Endothelial cell of umbilical vein (primary cell): ENCODE measurements around the gene DIAPH1. TPM values are rescaled to one million over a fixed set of nuclear protein-coding genes. Genes with fewer than 3 reads are reported as not detected.

Experiments used
- BruUV-seq: library from RNA; stranded (reverse); fragments of 400-500 nt; replicated peaks from 2 replicates; lab custom pipeline; 2021; lab: Mats Ljungman, UMichigan
- CTCF ChIA-PET: fragments of 300-600, 350-600 bp; sonication (Branson Sonifier 250); formaldehyde crosslinking; loops from one replicate; lab custom pipeline; 2021; ENCODE audit warnings: antibody characterized with exemption, inconsistent platforms; lab: Charles Lee
- POLR2A ChIA-PET: fragments of 300-600, 350-600 bp; sonication (Branson Sonifier 250); formaldehyde crosslinking; loops from one replicate; lab custom pipeline; 2021; ENCODE audit warnings: antibody characterized with exemption, inconsistent platforms; lab: Charles Lee
- DNase-seq: peaks from one replicate; pipeline ENCODE4 v3.0.0-alpha.2; 2011; ENCODE audit warnings: low read depth, low spot score
- FAIRE-seq: peaks from 2 replicates; lab custom pipeline; 2011; peaks lifted over from hg19 to GRCh38; lab: Jason Lieb, UNC
- H2AFZ ChIP-seq: 2 replicates; pipeline ENCODE4 v1.6.0; 2012; ENCODE audit warnings: low read depth, low read length, control low read depth, inconsistent platforms
- H3K27ac ChIP-seq: 2 replicates; pipeline ENCODE4 v1.5.1; 2011; ENCODE audit warnings: low read depth, mild to moderate bottlenecking, control low read depth, low read length, moderate library complexity; ENCODE audit not compliant: insufficient read depth
- H3K27me3 ChIP-seq, 2 experiments: 2 replicates each; pipeline versions ENCODE4 v1.6.0 to v1.6.1; 2011; ENCODE audit warnings: low read length in 2 of 2, mixed read lengths in 1 of 2; ENCODE audit not compliant: control insufficient read depth in 2 of 2, insufficient read depth in 2 of 2
- H3K36me3 ChIP-seq, 2 experiments: 2 replicates in 1 of 2; 3 replicates in 1 of 2; pipeline ENCODE4 v1.5.1; 2011; ENCODE audit warnings: low read length in 2 of 2, mild to moderate bottlenecking in 1 of 2, moderate library complexity in 1 of 2; ENCODE audit not compliant: control insufficient read depth in 2 of 2, insufficient read depth in 2 of 2; ENCODE audit errors: extremely low read depth in 1 of 2
- H3K4me1 ChIP-seq: 3 replicates; pipeline ENCODE4 v1.5.1; 2011; ENCODE audit warnings: mild to moderate bottlenecking, low read length; ENCODE audit not compliant: control insufficient read depth, insufficient read depth; ENCODE audit errors: extremely low read depth
- H3K4me2 ChIP-seq: 2 replicates; pipeline ENCODE4 v1.6.1; 2011; ENCODE audit warnings: low read length, control low read depth, mixed read lengths; ENCODE audit not compliant: insufficient read depth
- H3K4me3 ChIP-seq, 3 experiments: fragments of 200-600 bp in 1 of 3; sonication (generic), shearing (Covaris generic) in 1 of 3; replicated peaks in 1 of 3; 2 replicates each; pipeline ENCODE4 v1.5.1; 2011 to 2016; ENCODE audit warnings: control low read depth in 3 of 3, low read length in 3 of 3, mild to moderate bottlenecking in 2 of 3, inconsistent platforms in 1 of 3, low read depth in 1 of 3, moderate library complexity in 1 of 3; ENCODE audit not compliant: insufficient read depth in 1 of 3
- H3K79me2 ChIP-seq: 2 replicates; pipeline ENCODE4 v1.6.0; 2012; ENCODE audit warnings: low read length, inconsistent platforms; ENCODE audit not compliant: control insufficient read depth, insufficient read depth
- H3K9ac ChIP-seq: replicated peaks from 2 replicates; pipeline ENCODE3; 2011; ENCODE audit warnings: low read length, control low read depth; ENCODE audit not compliant: insufficient read depth; ENCODE audit errors: extremely low read depth
- H3K9me1 ChIP-seq: replicated peaks from 3 replicates; pipeline ENCODE4 v1.6.0; 2011; ENCODE audit warnings: mild to moderate bottlenecking, low read length; ENCODE audit not compliant: control insufficient read depth, insufficient read depth; ENCODE audit errors: extremely low read depth
- H3K9me3 ChIP-seq: replicated peaks from 2 replicates; pipeline ENCODE4 v1.5.1; 2012; ENCODE audit warnings: low read length, inconsistent platforms; ENCODE audit not compliant: control insufficient read depth, insufficient read depth
- H4K20me1 ChIP-seq: replicated peaks from 2 replicates; pipeline ENCODE3; 2011; ENCODE audit warnings: mild to moderate bottlenecking, low read length; ENCODE audit not compliant: control insufficient read depth, insufficient read depth; ENCODE audit errors: extremely low read depth
- CTCF ChIP-seq, 2 donors: IDR thresholded peaks; 1 replicate in 1 of 2; 2 replicates in 1 of 2; pipeline ENCODE4 v1.5.1; 2011; ENCODE audit warnings: low read length in 2 of 2, mild to moderate bottlenecking in 2 of 2, moderate library complexity in 2 of 2, control low read depth in 1 of 2, inconsistent platforms in 1 of 2, low read depth in 1 of 2; ENCODE audit not compliant: insufficient read depth in 1 of 2; ENCODE audit errors: extremely low read depth in 1 of 2
- EZH2 ChIP-seq: IDR thresholded peaks from 2 replicates; pipeline ENCODE4 v1.6.1; 2012; ENCODE audit warnings: borderline replicate concordance, low read depth, mild to moderate bottlenecking, moderate library complexity, low read length, inconsistent platforms; ENCODE audit not compliant: severe bottlenecking
- FOS ChIP-seq: IDR thresholded peaks from 2 replicates; pipeline ENCODE4 v1.6.1; 2011; ENCODE audit warnings: mild to moderate bottlenecking, low read length, moderate library complexity, borderline replicate concordance; ENCODE audit not compliant: insufficient read depth
- GATA2 ChIP-seq: IDR thresholded peaks from 2 replicates; pipeline ENCODE4 v1.7.0; 2011; ENCODE audit warnings: low read depth, mild to moderate bottlenecking, moderate library complexity, mixed read lengths, low read length; ENCODE audit not compliant: insufficient read length, insufficient read depth
- JUN ChIP-seq: IDR thresholded peaks from 2 replicates; pipeline ENCODE4 v1.6.1; 2011; ENCODE audit warnings: borderline replicate concordance, low read depth; ENCODE audit not compliant: insufficient read length, insufficient read depth
- MAX ChIP-seq: IDR thresholded peaks from 2 replicates; pipeline ENCODE4 v1.6.1; 2011; ENCODE audit not compliant: insufficient read depth, insufficient read length
- MYC ChIP-seq: IDR thresholded peaks from one replicate; pipeline ENCODE4 v1.6.1; 2011; ENCODE audit warnings: mild to moderate bottlenecking, low read depth, low read length
- POLR2A ChIP-seq: IDR thresholded peaks from 2 replicates; pipeline ENCODE4 v1.6.1; 2012; ENCODE audit warnings: low read depth, mild to moderate bottlenecking, control low read depth, low read length
- POLR2AphosphoS5 ChIP-seq: IDR thresholded peaks from 2 replicates; pipeline ENCODE4 v1.6.1; 2012; ENCODE audit warnings: low read depth, mild to moderate bottlenecking, control low read depth, low read length, moderate library complexity; ENCODE audit not compliant: insufficient read depth
- dilution Hi-C: fragments of 300-500 bp; cut with MboI; formaldehyde crosslinking; loops from one replicate; pipeline ENCODE4 v1.15.0; 2019; ENCODE audit warnings: low sequenced_read_pairs; ENCODE audit not compliant: extremely low pct_ligation_motif_present
- intact Hi-C: fragments of 100-400 bp; cut with micrococcal nuclease; formaldehyde crosslinking; loops from one replicate; pipeline ENCODE4 v1.10.0; 2022
- polyA plus RNA-seq, 4 experiments: library from polyadenylated mRNA; depleted of rRNA in 3 of 4; stranded (reverse) in 3 of 4; unstranded in 1 of 4; fragments of >200 nt; gene quantifications; 2 replicates each; pipeline versions ENCODE4 v1.2.1 to v1.2.3, GENCODE V29; 2011 to 2012; ENCODE audit warnings: missing spikeins in 1 of 4
- total RNA-seq: library from RNA; stranded (reverse); gene quantifications from 2 replicates; pipeline ENCODE4 v1.2.3, GENCODE V29; 2021

Gene DIAPH1
- total and polyA plus RNA-seq, 2 donors (not counting 3 experiments of a cell fraction or from before 2014, with no cell fraction given) = 68.6 to 105 TPM

GRCh38 chr5:141504216-141504615 is 114.6 kb downstream of the DIAPH1 start:
- no peak overlapping the region for H3K9ac ChIP-seq
- no peaks in the 10 kb centered on the region for H3K9me3 ChIP-seq
- no peak overlapping the region for H3K4me3 ChIP-seq
- no peaks in the 10 kb centered on the region for H3K79me2 ChIP-seq
- ChIA-PET POLR2A (no interaction called here), CTCF (interaction anchor here (0.6 to 1.4 kb wide), 2 partner anchors 11 to 144 kb away, joined by 3 to 4 read pairs; no protein-coding TSS in a partner anchor)
- peaks cover 8% of the 10 kb centered on the region for H3K4me1 ChIP-seq
- FAIRE-seq = no peak
- dilution Hi-C loops = no loop called here
- no peaks in the 10 kb centered on the region for H4K20me1 ChIP-seq
- intact Hi-C loops = no loop called here
- TF ChIP-seq MAX (no peak), MYC (no peak), POLR2A (no peak), POLR2AphosphoS5 (no peak), GATA2 (no peak), CTCF (IDR thresholded peaks at IDR 0.05; ENCODE audit: extremely low read depth in 1 of 2, insufficient read depth in 1 of 2, low read depth in 1 of 2, low read length in 2 of 2) (no peak), FOS (no peak), JUN (no peak), EZH2 (no peak)
- H3K4me2 ChIP-seq = no peak overlapping the region
- H3K27ac ChIP-seq = no peak overlapping the region
- no peaks in the 10 kb centered on the region for H3K27me3 ChIP-seq
- H3K36me3 ChIP-seq = peaks cover 0 to 8% of the 10 kb centered on the region in 2 experiments
- no peak for DNase-seq
- H2AFZ ChIP-seq = no peak overlapping the region
- H3K9me1 ChIP-seq = no peaks in the 10 kb centered on the region
- no TSS peak for BruUV-seq
